Pons (tissue), 1 donor: Measurements from ENCODE around the gene APIP.

ENCODE experiments used
- DNase-seq: peaks from one replicate; pipeline ENCODE4 v3.0.0-alpha.2; 2016; ENCODE audit warnings: low spot score

Gene APIP

DNA sequence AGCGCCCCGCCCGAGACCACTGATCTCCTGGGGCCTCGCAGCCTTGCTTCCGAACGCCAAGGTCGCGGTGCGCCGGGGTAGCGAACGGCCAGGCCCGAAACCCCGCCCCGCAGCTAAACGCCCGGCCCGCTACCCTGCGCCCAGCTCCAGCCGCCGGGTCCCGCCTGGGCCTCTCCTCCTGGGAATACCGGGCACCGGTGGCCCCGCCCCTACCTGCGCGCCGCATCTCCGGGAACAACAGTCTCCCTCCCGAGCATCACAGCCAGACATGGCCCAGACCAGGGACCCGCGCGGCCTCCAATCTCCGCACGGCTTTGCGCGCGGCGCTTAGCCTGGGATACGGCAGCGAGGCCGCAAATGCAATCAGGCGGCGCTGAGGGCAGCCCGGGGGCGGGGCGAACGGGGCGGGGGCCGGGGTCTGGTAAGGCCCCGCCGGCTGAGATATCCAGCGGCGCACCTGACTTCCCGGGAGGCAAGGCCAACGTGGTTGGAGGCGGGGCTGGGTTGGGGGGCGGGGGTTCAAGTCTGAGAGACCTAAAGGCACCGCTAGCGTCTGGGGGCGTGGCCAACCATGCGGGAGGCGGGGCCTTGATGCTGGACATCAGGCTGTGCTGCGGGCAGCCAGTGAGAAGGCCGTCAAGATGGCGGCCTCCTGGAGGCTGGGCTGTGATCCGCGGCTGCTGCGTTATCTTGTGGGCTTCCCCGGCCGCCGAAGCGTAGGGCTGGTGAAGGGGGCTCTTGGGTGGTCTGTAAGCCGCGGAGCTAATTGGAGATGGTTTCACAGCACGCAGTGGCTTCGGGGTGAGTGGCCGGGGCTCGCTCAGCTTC lies at the start of gene APIP, which contains the start of gene PDHX:
Gene APIP (minus strand): TSS at position 365 of the 828 bp plus-strand sequence. CDS start 95 bp downstream, at position 270.
Gene PDHX (plus strand): TSS at position 604 of the 828 bp plus-strand sequence. CDS start 38 bp downstream, at position 642.
- DNase-seq = peak; percentile 96

DNA sequence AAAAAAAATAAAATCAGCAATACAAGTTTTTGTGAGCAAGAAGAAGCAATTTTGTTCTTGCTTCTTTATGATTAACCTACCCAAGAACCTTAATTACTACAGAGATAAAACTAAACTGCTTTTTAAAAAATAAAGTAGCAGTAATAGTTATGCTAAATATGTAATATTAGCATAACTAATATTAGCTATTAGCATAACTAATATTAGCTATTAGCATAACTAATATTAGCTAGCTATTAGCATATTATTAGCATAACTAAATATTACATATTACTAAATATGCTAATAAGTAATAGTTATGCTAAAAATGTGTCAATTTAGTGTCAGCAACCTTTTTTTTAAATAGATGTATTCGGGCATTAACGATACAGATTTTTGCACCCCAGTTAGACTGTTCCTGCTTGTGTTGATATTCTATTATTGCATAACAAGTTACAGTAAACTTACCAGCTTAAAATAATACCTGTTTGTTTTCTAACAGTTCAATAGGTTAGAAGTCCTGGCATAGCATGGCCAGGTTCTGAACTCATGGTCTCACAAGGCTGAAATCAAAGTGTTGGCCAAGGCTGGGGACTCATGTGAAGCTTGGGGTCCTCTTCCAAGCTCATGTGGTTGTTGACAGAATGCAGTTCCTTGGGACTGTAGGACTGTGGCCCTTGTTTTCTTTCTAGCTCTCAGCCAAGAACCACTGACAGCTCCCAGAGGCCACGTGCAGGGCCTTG lies 48.6 kb upstream of the APIP start:
- DNase-seq = no peak

- DNase-seq = no peak
Observed at GRCh38 chr11:34963351-34963750, 47.2 kb upstream of the APIP start.

GRCh38 chr11:34962034-34962433 lies 45.9 kb upstream of the APIP start:
- DNase-seq = no peak

DNA sequence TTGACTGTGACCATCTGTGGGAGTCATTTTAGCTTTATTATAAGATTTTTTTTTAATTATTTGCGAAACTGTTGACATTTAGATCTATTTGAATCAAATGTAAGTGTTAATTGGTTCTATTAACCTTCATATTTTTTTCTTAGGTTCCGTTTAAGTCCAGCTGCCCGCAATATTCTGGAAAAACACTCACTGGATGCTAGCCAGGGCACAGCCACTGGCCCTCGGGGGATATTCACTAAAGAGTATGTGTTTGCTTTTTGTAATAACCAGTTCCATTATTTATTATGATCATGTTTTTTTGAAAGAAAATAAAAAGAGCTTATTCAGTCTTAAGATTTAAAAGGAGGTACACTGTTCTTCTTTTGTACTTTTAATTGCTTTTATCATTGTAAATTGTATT lies 44.1 kb upstream of the APIP start:
- DNase-seq = peak; percentile 57

DNA sequence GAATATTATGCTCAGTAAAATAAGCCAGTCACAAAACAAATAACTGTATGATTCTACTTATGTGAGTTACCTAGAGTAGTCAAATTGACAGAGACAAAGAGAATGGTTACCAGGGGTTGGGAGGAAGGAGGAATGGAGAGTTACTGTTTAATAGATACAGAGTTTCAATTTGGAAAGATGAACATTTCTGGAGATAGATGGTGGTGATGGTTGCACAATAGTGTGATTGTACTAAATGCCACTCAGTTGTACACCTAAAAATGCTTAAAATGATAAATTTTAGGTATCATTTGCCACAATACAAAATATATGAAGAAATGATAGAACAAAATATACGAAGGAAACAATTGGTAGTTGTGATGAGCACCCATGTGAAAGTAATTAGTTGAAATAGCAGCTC lies 43.6 kb upstream of the APIP start:
- DNase-seq = no peak

DNA sequence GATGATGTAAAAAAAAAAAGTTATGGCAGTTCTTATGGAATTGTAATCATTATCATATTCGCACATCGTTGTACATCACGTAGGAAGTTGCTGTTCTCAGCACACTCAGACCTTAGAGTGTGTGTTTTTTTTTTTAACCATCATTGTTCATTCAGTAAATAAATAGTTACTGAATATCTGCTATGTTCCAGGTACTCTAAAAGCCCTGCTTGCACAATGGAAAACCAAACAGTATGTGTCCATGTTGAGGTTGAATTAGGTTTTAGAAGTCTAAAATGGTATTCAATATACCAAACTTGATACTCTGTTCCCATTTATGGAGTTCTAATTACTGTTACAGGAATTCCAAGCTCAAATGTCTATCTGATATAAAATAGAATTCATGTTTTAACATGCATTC lies 41.4 kb upstream of the APIP start:
- no peak for DNase-seq

DNA sequence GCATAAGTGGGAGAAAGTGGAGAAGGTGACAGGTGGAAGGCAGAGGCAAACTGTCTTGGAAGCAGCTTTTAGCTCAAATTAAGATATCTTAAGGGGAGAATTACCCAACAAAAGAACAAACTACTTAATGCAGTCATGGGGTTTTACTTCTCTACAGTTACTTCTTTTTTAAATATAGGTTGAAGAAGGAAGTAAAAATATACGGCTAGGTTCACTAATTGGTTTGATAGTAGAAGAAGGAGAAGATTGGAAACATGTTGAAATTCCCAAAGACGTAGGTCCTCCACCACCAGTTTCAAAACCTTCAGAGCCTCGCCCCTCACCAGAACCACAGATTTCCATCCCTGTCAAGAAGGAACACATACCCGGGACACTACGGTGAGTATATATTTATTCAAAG lies 41.0 kb upstream of the APIP start:
- DNase-seq = no peak

DNA sequence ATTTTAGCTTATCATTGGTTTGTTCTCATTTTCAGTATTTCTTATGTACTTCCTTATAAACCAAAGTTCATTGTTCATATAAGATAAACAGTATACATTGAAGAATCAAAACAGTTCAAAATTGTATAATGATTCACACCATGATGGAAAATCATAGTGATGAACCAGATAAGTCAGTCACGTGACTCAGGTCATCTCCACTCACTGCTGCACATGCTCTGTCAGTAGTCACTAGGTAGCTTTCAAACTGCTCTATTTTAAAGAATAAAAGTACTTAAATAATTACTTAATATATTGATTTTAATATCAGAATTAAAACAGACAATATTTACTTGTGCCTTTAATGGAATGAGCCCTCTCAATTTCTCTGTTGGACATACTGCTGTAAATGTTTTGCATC lies 37.8 kb upstream of the APIP start:
- DNase-seq = no peak

DNA sequence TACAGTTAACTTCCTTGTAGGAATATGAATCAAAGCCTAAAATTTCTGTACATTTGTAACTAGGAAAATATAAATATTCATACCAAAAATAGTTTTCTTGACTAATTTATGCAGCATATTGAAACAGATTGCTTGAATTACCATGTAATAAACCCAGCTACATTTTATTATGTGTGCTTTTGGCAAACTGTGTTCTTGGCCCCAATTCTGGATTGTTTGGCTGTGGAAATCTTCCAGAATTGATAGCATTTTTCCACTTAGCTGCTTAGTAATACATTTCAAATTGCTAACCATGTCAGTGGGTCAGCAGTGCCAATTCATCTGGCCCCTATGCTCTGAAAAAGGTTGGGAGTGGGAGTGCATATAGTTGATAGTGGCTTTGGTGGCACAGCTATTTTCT lies 32.5 kb upstream of the APIP start:
- DNase-seq = no peak

DNA sequence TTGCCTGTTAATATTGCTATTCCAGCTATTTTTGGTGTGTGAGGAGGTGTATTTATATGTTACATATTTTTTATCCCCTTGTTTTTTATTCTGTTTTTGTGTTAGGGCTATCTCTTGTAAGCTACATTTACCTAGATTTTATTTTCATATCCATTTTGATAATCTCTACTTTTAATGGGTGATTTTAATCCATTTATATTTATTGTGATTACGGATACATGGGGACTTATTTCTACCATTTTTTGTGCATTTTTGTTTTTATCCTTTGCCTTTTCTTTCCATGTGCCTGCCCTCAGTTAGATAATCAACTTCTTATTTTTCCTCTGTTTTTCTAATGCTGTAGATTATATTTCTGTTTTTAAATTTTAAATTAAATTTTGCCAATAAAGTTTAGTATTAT lies 28.5 kb upstream of the APIP start:
- DNase-seq = no peak

- DNase-seq = no peak
Observed at GRCh38 chr11:34941688-34942087, 25.5 kb upstream of the APIP start.

DNA sequence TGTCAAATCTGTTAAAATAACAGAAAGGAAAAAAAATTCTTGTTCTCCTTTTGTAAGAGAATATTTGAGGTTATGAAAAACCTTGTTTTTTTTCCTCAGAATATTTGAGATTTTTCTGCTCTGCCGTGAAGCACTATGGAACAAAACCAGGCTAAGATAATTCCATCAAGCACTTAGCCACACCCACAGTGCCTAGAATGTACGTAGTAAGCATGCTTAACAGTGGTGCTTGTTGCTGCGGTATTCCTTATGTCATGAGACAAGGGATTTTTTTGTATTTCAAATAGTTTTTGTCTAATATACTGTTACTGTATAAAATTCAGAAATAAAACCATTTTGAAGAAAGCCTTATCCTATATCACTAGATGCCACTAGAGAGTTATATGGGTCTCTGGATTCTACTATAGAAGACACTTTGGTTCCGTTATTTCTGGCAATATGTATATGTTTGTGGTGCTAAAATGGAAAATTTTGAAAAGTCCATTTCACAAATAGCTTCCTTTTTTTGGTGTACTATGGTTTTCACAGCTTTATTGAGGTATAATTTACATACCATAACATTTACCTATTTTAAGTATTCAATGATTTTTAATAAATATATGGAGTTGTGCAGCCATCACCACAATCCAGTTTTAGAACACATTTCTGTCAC lies 24.0 kb upstream of the APIP start:
- no peak for DNase-seq

- DNase-seq = no peak
Observed at GRCh38 chr11:34938611-34939010, 22.4 kb upstream of the APIP start.

DNA sequence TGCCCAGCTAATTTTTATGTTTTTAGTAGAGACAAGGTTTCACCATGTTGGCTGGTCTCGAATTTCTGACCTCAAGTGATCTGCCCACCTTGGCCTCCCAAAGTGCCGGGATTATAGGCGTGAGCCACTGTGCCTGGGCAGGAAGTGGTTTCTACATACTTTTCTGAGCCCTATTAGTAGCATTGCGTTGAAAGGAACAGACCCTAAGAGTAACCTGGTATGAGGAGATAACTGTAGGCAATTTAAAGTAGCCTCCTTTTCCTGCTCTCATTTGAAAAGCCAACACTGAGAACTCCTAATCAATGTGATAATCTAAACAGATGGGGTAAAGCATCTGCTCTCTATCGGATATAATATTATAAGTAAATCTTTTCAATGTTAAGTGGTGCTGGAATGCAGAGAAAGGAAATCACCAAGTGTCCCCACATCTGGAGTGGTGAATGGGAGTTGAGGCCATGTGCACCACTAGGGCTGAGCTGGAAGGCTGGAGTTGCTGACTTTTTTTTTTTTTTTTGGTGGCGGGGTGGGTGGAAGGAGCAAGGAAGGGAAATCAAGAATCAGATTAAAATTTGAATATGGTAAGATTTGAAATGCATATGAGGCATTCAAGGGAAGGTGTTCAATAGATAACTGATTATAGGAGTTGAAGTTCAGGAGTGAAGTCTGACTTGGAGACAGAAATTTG lies 20.9 kb upstream of the APIP start:
- DNase-seq = no peak

- DNase-seq = no peak
Observed at GRCh38 chr11:34929794-34930763, 13.9 kb upstream of the APIP start.

- no peak for DNase-seq
Observed at GRCh38 chr11:34928960-34929680, 12.9 kb upstream of the APIP start.

GRCh38 chr11:34928268-34928959 lies 12.2 kb upstream of the APIP start:
- DNase-seq = no peak

DNA sequence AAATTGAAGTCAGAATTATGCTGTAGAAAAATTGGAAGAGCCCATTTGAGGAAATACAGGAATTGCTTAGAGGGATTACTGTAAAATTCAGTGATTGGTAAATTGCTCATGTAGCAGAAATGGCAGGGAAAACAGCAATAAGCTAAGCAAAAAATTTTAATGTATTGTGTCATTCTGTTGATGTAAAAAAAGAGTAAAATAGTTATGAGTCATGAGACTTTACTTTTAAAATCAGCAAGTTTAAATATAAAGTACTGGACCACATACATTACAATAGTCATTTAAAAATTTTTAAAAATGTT lies 10.6 kb upstream of the APIP start:
- no peak for DNase-seq
